K562 (cell line): ENCODE data around the gene RBM27. TPM values are rescaled to one million over a fixed set of nuclear protein-coding genes. Genes with fewer than 3 reads are reported as not detected.

Experiments used
- ATAC-seq: fragments of 200-7000 bp; cut with Tn5 transposase; 3 replicates; pipeline ENCODE4 v1.9.1; 2020; ENCODE audit warnings: moderate library complexity
- BruUV-seq: library from RNA; stranded (reverse); fragments of 400-500 nt; replicated peaks from 2 replicates; lab custom pipeline; 2021; lab: Mats Ljungman, UMichigan
- CTCF ChIA-PET: fragments of 300-600 bp; formaldehyde crosslinking; extraction: SDS; loops from one replicate; lab custom pipeline; 2021; ENCODE audit warnings: low intra/inter-chr PET ratio; lab: Yijun Ruan, JAX
- POLR2A ChIA-PET: fragments of 300-600, 350-650 bp; sonication (Branson Sonifier 250); formaldehyde crosslinking; extraction: SDS; loops from one replicate; lab custom pipeline; 2021; ENCODE audit warnings: antibody characterized with exemption, inconsistent platforms; lab: Yijun Ruan, JAX
- DNase-seq, 4 experiments: peaks; one replicate each; pipeline versions ENCODE4 v3.0.0 to v3.0.0-alpha.2; 2011 to 2018; ENCODE audit warnings: low spot score in 3 of 4, mixed read lengths in 3 of 4; ENCODE audit errors: extremely low read depth in 1 of 4
- FAIRE-seq: peaks from 2 replicates; lab custom pipeline; 2011; peaks lifted over from hg19 to GRCh38; lab: Jason Lieb, UNC
- H2AFZ ChIP-seq: 2 replicates; pipeline ENCODE4 v1.6.0; 2011; ENCODE audit warnings: low read depth, low read length, control low read depth, inconsistent platforms
- H3K27ac ChIP-seq: fragments of 200-600 bp; 3 replicates; pipeline ENCODE4 v1.8.0; 2011; ENCODE audit warnings: low read depth, mild to moderate bottlenecking, control low read depth, inconsistent platforms, low read length, moderate library complexity, mixed read lengths; ENCODE audit errors: extremely low read depth
- H3K27me3 ChIP-seq, 2 experiments: fragments of 300-600 bp in 1 of 2; 2 replicates in 1 of 2; 3 replicates in 1 of 2; pipeline versions ENCODE4 v1.6.0 to v1.8.0; 2011; ENCODE audit warnings: inconsistent platforms in 2 of 2, low read length in 2 of 2, mild to moderate bottlenecking in 1 of 2, mixed read lengths in 1 of 2, moderate library complexity in 1 of 2; ENCODE audit not compliant: control insufficient read depth in 2 of 2, insufficient read depth in 2 of 2
- H3K36me3 ChIP-seq: fragments of 300-600 bp; 3 replicates; pipeline ENCODE4 v1.8.0; 2011; ENCODE audit warnings: mild to moderate bottlenecking, low read length, inconsistent platforms; ENCODE audit not compliant: control insufficient read depth, insufficient read depth
- H3K4me1 ChIP-seq, 2 experiments: fragments of 200-600 bp in 1 of 2; replicated peaks in 1 of 2; 2 replicates in 1 of 2; 3 replicates in 1 of 2; pipeline versions ENCODE4 v1.5.1 to v1.8.0; 2011; ENCODE audit warnings: inconsistent platforms in 2 of 2, low read length in 2 of 2, mild to moderate bottlenecking in 1 of 2, mixed read lengths in 1 of 2, moderate library complexity in 1 of 2; ENCODE audit not compliant: control insufficient read depth in 2 of 2, insufficient read depth in 2 of 2
- H3K4me2 ChIP-seq: 2 replicates; pipeline ENCODE4 v1.6.1; 2011; ENCODE audit warnings: low read length, control low read depth, inconsistent platforms, mixed read lengths; ENCODE audit not compliant: insufficient read depth
- H3K4me3 ChIP-seq: fragments of 200-600 bp; sonication (generic), shearing (Covaris generic); 2 replicates; pipeline ENCODE4 v1.5.1; 2016; ENCODE audit warnings: control low read depth, inconsistent platforms
- H3K79me2 ChIP-seq: fragments of 200-600 bp; 3 replicates; pipeline ENCODE4 v1.8.0; 2011; ENCODE audit warnings: low read length, inconsistent platforms; ENCODE audit not compliant: control insufficient read depth, insufficient read depth
- H3K9ac ChIP-seq, 2 experiments: 2 replicates each; pipeline versions ENCODE4 v1.6.0 to v1.6.1; 2011; ENCODE audit warnings: low read depth in 2 of 2, low read length in 2 of 2, control low read depth in 1 of 2, inconsistent platforms in 1 of 2, mild to moderate bottlenecking in 1 of 2, mixed read lengths in 1 of 2; ENCODE audit not compliant: insufficient read depth in 1 of 2
- H3K9me1 ChIP-seq: one replicate; pipeline ENCODE4 v1.6.0; 2011; ENCODE audit warnings: inconsistent platforms, mild to moderate bottlenecking, low read length, moderate library complexity; ENCODE audit not compliant: control insufficient read depth, insufficient read depth
- H3K9me3 ChIP-seq: replicated peaks from 2 replicates; pipeline ENCODE4 v1.5.1; 2011; ENCODE audit warnings: low read depth, low read length, inconsistent platforms; ENCODE audit not compliant: control insufficient read depth, insufficient read depth
- H4K20me1 ChIP-seq: replicated peaks from 2 replicates; pipeline ENCODE4 v1.6.1; 2011; ENCODE audit warnings: low read length, inconsistent platforms, mixed read lengths; ENCODE audit not compliant: control insufficient read depth, insufficient read depth
- BMI1 ChIP-seq: fragments of 150-350 bp; IDR thresholded peaks from 2 replicates; pipeline ENCODE4 v1.6.1; 2014; ENCODE audit warnings: low read length
- GABPB1 ChIP-seq: sonication (generic); formaldehyde crosslinking; IDR thresholded peaks from 2 replicates; pipeline ENCODE4 v1.8.0; 2022; ENCODE audit warnings: mild to moderate bottlenecking, missing genetic modification reagents
- ZNF408 ChIP-seq: fragments of 250-450 bp; sonication (Bioruptor Pico); IDR thresholded peaks from 2 replicates; pipeline ENCODE4 v1.4.0; 2020; ENCODE audit warnings: low read depth, mild to moderate bottlenecking, moderate library complexity
- WGBS: fragments of 100-300 bp; shearing (Covaris generic); methylation state at CpG from one replicate; pipeline ENCODE4 v1.1.6; 2016; ENCODE audit warnings: low coverage, mixed read lengths; ENCODE audit not compliant: insufficient coverage; ENCODE audit errors: missing lambda C conversion rate; 5-methylcytosine and 5-hydroxymethylcytosine counted together
- in situ Hi-C: fragments of 300-500 bp; cut with MboI; formaldehyde crosslinking; loops from 4 replicates; pipeline ENCODE4 v1.15.0; 2018; ENCODE audit warnings: inconsistent platforms, mixed read lengths
- intact Hi-C: fragments of 100-400 bp; cut with micrococcal nuclease; formaldehyde crosslinking; loops from 2 replicates; pipeline ENCODE4 v1.14.2; 2022
- polyA plus RNA-seq, 8 experiments: library from polyadenylated mRNA; depleted of rRNA in 4 of 8; stranded (reverse) in 5 of 8; unstranded in 3 of 8; fragments of >200 nt; fragmentation: Nextera tagmentation in 2 of 8; fragmentation: Illumina TruSeq in 1 of 8; extraction: Ambion mirVana in 2 of 8; extraction: Trizol in 1 of 8; gene quantifications; 2 replicates each; pipeline versions ENCODE4 v1.2.1 to v1.2.3, GENCODE V29; 2011 to 2014; ENCODE audit warnings: inconsistent platforms in 1 of 8, missing spikeins in 1 of 8
- total RNA-seq, 7 experiments: library from RNA; depleted of rRNA in 6 of 7; stranded (reverse); fragments of >200 nt in 6 of 7; fragmentation: Illumina TruSeq in 2 of 7; extraction: Trizol in 2 of 7; gene quantifications; 2 replicates each; pipeline versions ENCODE4 v1.2.1 to v1.2.3, GENCODE V29; 2011 to 2021; ENCODE audit warnings: low replicate concordance in 1 of 7
- TF ChIP-seq, protein P1 (sequence below): fragments of 450-650 bp; formaldehyde crosslinking; IDR thresholded peaks from 2 replicates; pipeline ENCODE4 v1.4.0; 2020; ENCODE audit warnings: mild to moderate bottlenecking
- TF ChIP-seq, protein P2 (sequence below), 2 experiments: fragments of 450-650 bp in 1 of 2; sonication (generic) in 1 of 2; formaldehyde crosslinking in 1 of 2; IDR thresholded peaks; 2 replicates each; pipeline versions ENCODE4 v1.7.1 to v1.9.0; 2016 to 2022; ENCODE audit warnings: inconsistent platforms in 1 of 2, mild to moderate bottlenecking in 1 of 2, missing genetic modification reagents in 1 of 2

RBM27 gene
- total and polyA plus RNA-seq, 9 of the 15 experiments (the other 6 are each of a cell fraction or from before 2014, with no cell fraction given), result 5.3 to 45.4 (median 29.1) TPM

GRCh38 chr5:146173597-146173996 lies 29.8 kb upstream of the RBM27 start (continued):
- TF ChIP-seq, protein P1, sequence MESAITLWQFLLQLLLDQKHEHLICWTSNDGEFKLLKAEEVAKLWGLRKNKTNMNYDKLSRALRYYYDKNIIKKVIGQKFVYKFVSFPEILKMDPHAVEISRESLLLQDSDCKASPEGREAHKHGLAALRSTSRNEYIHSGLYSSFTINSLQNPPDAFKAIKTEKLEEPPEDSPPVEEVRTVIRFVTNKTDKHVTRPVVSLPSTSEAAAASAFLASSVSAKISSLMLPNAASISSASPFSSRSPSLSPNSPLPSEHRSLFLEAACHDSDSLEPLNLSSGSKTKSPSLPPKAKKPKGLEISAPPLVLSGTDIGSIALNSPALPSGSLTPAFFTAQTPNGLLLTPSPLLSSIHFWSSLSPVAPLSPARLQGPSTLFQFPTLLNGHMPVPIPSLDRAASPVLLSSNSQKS, result no peak
- TF ChIP-seq GABPB1 (CRISPR knock-in tag), result no peak
- no peak for TF ChIP-seq BMI1

DNA sequence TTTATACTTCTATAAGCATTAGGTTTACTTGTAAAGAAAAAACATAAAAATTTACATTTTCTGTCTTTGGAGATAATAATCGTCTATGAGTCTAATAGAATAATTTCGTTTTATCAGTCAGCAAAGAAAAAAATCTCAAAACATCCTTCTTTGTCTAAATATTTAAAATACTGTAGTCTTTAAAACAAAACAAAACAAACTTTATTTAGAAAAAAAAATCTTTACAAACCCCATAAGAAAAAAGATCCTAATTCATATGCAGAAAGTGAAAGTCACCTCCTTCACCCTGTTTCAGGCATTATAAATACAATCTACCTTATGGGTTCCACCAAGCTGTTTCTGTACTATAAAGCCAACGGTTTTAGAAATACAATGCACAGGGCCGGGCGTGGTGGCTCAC lies 26.6 kb upstream of the RBM27 start:
- H3K36me3 ChIP-seq, result peaks cover 75% of the 10 kb centered on the region
- in situ Hi-C loops (no loop called here), intact Hi-C loops (loop anchor here (10.0 kb wide), 1 partner anchor 48 kb away; no protein-coding TSS in a partner anchor)
- no peaks in the 10 kb centered on the region for H3K27me3 ChIP-seq
- H3K9me3 ChIP-seq, result no peaks in the 10 kb centered on the region
- WGBS, result 91% methylated on average over 5 of the region's 5 CpGs
- POLR2A ChIA-PET, result no interaction called here
- peaks cover 4 to 9% of the 10 kb centered on the region in 2 experiments; a peak in 3 of 5 replicates for H3K4me1 ChIP-seq
- CTCF ChIA-PET, result no interaction called here
- no peaks in the 10 kb centered on the region for H3K9me1 ChIP-seq
- DNase-seq (no peak), ATAC-seq (no peak), FAIRE-seq (no peak)
- no peak overlapping the region for H3K4me2 ChIP-seq
- no peak overlapping the region for H2AFZ ChIP-seq
- peaks cover 78% of the 10 kb centered on the region for H3K79me2 ChIP-seq
- no TSS peak for BruUV-seq
- H3K9ac ChIP-seq, result no peak overlapping the region
- no peak overlapping the region for H3K4me3 ChIP-seq
- no peaks in the 10 kb centered on the region for H4K20me1 ChIP-seq
- no peak for TF ChIP-seq ZNF408 (CRISPR knock-in tag)
- TF ChIP-seq, protein P2, sequence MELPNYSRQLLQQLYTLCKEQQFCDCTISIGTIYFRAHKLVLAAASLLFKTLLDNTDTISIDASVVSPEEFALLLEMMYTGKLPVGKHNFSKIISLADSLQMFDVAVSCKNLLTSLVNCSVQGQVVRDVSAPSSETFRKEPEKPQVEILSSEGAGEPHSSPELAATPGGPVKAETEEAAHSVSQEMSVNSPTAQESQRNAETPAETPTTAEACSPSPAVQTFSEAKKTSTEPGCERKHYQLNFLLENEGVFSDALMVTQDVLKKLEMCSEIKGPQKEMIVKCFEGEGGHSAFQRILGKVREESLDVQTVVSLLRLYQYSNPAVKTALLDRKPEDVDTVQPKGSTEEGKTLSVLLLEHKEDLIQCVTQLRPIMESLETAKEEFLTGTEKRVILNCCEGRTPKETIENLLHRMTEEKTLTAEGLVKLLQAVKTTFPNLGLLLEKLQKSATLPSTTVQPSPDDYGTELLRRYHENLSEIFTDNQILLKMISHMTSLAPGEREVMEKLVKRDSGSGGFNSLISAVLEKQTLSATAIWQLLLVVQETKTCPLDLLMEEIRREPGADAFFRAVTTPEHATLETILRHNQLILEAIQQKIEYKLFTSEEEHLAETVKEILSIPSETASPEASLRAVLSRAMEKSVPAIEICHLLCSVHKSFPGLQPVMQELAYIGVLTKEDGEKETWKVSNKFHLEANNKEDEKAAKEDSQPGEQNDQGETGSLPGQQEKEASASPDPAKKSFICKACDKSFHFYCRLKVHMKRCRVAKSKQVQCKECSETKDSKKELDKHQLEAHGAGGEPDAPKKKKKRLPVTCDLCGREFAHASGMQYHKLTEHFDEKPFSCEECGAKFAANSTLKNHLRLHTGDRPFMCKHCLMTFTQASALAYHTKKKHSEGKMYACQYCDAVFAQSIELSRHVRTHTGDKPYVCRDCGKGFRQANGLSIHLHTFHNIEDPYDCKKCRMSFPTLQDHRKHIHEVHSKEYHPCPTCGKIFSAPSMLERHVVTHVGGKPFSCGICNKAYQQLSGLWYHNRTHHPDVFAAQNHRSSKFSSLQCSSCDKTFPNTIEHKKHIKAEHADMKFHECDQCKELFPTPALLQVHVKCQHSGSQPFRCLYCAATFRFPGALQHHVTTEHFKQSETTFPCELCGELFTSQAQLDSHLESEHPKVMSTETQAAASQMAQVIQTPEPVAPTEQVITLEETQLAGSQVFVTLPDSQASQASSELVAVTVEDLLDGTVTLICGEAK (IDR thresholded peaks at IDR 0.05), result peak; percentile 79
- TF ChIP-seq, protein P2 (CRISPR knock-in tag; IDR thresholded peaks at IDR 0.05), result no peak
- no peak overlapping the region for H3K27ac ChIP-seq
